ENCODE results near the gene TNFSF10. TPM values are rescaled to one million over a fixed set of nuclear protein-coding genes. Genes with fewer than 3 reads are reported as not detected.
"Not testable (repeated sequence)": the region's sequence is repeated elsewhere in the genome, so short reads cannot be mapped to it uniquely, and the experiment has no call there.

Gene TNFSF10
- total RNA-seq, 4 donors from 2014 or later: 26.9 to 163 (median 37.4) TPM

- H3K27me3 ChIP-seq: no peaks in the 10 kb centered on the region
- H3K9me3 ChIP-seq: no peaks in the 10 kb centered on the region
- intact Hi-C loops (cut with DNase I; ENCODE audit: low total_unique reads): no loop called here
- no peak for TF ChIP-seq POLR2A (IDR thresholded peaks at IDR 0.05)
- TF ChIP-seq, protein P1, sequence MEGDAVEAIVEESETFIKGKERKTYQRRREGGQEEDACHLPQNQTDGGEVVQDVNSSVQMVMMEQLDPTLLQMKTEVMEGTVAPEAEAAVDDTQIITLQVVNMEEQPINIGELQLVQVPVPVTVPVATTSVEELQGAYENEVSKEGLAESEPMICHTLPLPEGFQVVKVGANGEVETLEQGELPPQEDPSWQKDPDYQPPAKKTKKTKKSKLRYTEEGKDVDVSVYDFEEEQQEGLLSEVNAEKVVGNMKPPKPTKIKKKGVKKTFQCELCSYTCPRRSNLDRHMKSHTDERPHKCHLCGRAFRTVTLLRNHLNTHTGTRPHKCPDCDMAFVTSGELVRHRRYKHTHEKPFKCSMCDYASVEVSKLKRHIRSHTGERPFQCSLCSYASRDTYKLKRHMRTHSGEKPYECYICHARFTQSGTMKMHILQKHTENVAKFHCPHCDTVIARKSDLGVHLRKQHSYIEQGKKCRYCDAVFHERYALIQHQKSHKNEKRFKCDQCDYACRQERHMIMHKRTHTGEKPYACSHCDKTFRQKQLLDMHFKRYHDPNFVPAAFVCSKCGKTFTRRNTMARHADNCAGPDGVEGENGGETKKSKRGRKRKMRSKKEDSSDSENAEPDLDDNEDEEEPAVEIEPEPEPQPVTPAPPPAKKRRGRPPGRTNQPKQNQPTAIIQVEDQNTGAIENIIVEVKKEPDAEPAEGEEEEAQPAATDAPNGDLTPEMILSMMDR (IDR thresholded peaks at IDR 0.05): no peak
- peak overlapping the region in 1 of 2 donors; percentile 82 for H3K27ac ChIP-seq
- H3K4me3 ChIP-seq: no peak overlapping the region
- no peak for DNase-seq
- no peaks in the 10 kb centered on the region for H3K36me3 ChIP-seq
- H3K4me1 ChIP-seq: no peaks in the 10 kb centered on the region
These were observed 1.4 kb upstream of the TNFSF10 start for GRCh38 chr3:172524611-172525010.

- Histone ChIP-seq H3K27ac (peak overlapping the region in 1 of 2 donors; percentile 82), H3K4me3 (peak overlapping the region; percentile 33 to 48)
- H3K9me3 ChIP-seq; H3K27me3 ChIP-seq; H3K4me1 ChIP-seq; intact Hi-C loops (cut with DNase I; ENCODE audit: low total_unique reads); H3K36me3 ChIP-seq; DNase-seq: not testable (repeated sequence)
These were observed 1.1 kb downstream of the TNFSF10 start for GRCh38 chr3:172521837-172522726.

GRCh38 chr3:172520301-172520831 lies 2.9 kb downstream of the TNFSF10 start:
- Histone ChIP-seq H3K4me3 (peak overlapping the region in 1 of 2 donors; percentile 2), H3K27me3 (no peaks in the 10 kb centered on the region), H3K9me3 (no peaks in the 10 kb centered on the region), H3K4me1 (no peaks in the 10 kb centered on the region), H3K36me3 (no peaks in the 10 kb centered on the region), H3K27ac (peak overlapping the region; percentile 27 to 70)
- intact Hi-C loops (cut with DNase I; ENCODE audit: low total_unique reads): no loop called here
- DNase-seq: no peak
- TF ChIP-seq POLR2A (IDR thresholded peaks at IDR 0.05): no peak
- TF ChIP-seq, protein P1 (IDR thresholded peaks at IDR 0.05): no peak

GRCh38 chr3:172519740-172520139 lies 3.5 kb downstream of the TNFSF10 start:
- Histone ChIP-seq H3K9me3 (no peaks in the 10 kb centered on the region), H3K27me3 (no peaks in the 10 kb centered on the region), H3K4me1 (no peaks in the 10 kb centered on the region), H3K4me3 (no peak overlapping the region), H3K36me3 (no peaks in the 10 kb centered on the region), H3K27ac (peak overlapping the region; percentile 27 to 70)
- TF ChIP-seq, protein P1 (IDR thresholded peaks at IDR 0.05): no peak
- no peak for TF ChIP-seq POLR2A (IDR thresholded peaks at IDR 0.05)
- DNase-seq: no peak
- intact Hi-C loops (cut with DNase I; ENCODE audit: low total_unique reads): no loop called here

- intact Hi-C loops (cut with DNase I; ENCODE audit: low total_unique reads): no loop called here
- Histone ChIP-seq H3K4me3 (no peak overlapping the region), H3K27me3 (no peaks in the 10 kb centered on the region), H3K27ac (no peak overlapping the region), H3K9me3 (no peaks in the 10 kb centered on the region), H3K36me3 (no peaks in the 10 kb centered on the region), H3K4me1 (no peaks in the 10 kb centered on the region)
- DNase-seq: no peak
- no peak for TF ChIP-seq POLR2A (IDR thresholded peaks at IDR 0.05)
- TF ChIP-seq, protein P1 (IDR thresholded peaks at IDR 0.05): no peak
These were observed 4.1 kb downstream of the TNFSF10 start for GRCh38 chr3:172518929-172519640.
